Measurements from ENCODE around the gene TMEM144.

- TF ChIP-seq, protein P1, sequence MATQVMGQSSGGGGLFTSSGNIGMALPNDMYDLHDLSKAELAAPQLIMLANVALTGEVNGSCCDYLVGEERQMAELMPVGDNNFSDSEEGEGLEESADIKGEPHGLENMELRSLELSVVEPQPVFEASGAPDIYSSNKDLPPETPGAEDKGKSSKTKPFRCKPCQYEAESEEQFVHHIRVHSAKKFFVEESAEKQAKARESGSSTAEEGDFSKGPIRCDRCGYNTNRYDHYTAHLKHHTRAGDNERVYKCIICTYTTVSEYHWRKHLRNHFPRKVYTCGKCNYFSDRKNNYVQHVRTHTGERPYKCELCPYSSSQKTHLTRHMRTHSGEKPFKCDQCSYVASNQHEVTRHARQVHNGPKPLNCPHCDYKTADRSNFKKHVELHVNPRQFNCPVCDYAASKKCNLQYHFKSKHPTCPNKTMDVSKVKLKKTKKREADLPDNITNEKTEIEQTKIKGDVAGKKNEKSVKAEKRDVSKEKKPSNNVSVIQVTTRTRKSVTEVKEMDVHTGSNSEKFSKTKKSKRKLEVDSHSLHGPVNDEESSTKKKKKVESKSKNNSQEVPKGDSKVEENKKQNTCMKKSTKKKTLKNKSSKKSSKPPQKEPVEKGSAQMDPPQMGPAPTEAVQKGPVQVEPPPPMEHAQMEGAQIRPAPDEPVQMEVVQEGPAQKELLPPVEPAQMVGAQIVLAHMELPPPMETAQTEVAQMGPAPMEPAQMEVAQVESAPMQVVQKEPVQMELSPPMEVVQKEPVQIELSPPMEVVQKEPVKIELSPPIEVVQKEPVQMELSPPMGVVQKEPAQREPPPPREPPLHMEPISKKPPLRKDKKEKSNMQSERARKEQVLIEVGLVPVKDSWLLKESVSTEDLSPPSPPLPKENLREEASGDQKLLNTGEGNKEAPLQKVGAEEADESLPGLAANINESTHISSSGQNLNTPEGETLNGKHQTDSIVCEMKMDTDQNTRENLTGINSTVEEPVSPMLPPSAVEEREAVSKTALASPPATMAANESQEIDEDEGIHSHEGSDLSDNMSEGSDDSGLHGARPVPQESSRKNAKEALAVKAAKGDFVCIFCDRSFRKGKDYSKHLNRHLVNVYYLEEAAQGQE (IDR thresholded peaks at IDR 0.05; ENCODE audit: insufficient read depth in 1 of 2, low read depth in 2 of 2, low read length in 1 of 2), result no peak
- TF ChIP-seq POLR2AphosphoS5 (IDR thresholded peaks at IDR 0.05; ENCODE audit: low read depth, low read length), result no peak
- TF ChIP-seq, protein P2, sequence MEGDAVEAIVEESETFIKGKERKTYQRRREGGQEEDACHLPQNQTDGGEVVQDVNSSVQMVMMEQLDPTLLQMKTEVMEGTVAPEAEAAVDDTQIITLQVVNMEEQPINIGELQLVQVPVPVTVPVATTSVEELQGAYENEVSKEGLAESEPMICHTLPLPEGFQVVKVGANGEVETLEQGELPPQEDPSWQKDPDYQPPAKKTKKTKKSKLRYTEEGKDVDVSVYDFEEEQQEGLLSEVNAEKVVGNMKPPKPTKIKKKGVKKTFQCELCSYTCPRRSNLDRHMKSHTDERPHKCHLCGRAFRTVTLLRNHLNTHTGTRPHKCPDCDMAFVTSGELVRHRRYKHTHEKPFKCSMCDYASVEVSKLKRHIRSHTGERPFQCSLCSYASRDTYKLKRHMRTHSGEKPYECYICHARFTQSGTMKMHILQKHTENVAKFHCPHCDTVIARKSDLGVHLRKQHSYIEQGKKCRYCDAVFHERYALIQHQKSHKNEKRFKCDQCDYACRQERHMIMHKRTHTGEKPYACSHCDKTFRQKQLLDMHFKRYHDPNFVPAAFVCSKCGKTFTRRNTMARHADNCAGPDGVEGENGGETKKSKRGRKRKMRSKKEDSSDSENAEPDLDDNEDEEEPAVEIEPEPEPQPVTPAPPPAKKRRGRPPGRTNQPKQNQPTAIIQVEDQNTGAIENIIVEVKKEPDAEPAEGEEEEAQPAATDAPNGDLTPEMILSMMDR (IDR thresholded peaks at IDR 0.05), result peak; percentile 63
Measured at GRCh38 chr4:158193171-158193749, 17.0 kb upstream of the TMEM144 start.
